Measurements from ENCODE around the gene ATMIN.
A peak's percentile ranks its signal among the peaks of the same experiment; 100 is the strongest.

Gene ATMIN

DNA sequence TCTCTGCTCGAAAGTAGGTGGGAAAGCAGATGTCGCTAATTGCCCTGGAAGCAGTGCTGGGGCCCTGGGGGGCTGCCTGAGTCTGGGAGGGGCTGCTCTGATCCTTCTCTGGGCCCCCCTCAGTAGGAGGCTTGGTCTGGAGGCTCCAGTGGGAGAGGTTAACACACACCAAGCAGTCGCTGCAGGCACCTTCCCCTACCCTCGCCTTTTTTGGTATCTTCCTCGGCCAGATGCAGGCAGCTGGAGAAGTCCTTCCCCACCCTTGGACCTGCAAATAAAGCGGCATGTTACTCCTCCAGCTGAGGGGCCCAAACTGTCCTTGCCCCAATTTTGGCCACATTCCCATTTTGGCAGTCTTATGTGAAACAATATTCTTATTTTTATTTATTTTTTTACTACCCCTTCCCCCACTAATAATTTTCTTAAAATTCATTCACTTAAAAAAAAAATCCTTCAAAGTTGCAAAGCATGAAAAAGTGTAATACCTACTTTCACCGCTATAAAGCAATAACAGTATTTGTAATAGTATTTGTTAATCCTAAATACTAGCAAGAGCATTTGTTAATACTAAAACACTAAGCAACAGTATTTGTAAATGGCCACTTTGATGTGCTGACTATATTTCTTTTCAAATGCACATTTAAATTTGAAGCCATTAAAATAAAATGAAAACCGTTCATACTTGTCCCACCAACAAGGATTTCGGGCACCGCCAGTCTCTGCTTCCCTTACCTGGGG, 26.4 kb downstream of the ATMIN start:
- Histone ChIP-seq H3K4me1 (ENCODE audit: control insufficient read depth in 2 of 2, insufficient read depth in 2 of 2, low read length in 2 of 2) (no peaks in the 10 kb centered on the region), H3K27ac (ENCODE audit: low read depth in 2 of 2, low read length in 2 of 2) (no peak overlapping the region), H3K4me3 (ENCODE audit: low read length in 2 of 2) (no peak overlapping the region), H3K27me3 (ENCODE audit: control insufficient read depth in 2 of 2, insufficient read depth in 2 of 2, low read length in 2 of 2) (no peaks in the 10 kb centered on the region), H3K36me3 (ENCODE audit: control insufficient read depth in 2 of 2, insufficient read depth in 2 of 2, low read length in 2 of 2) (no peaks in the 10 kb centered on the region), H3K9ac (ENCODE audit: low read depth in 1 of 2, low read length in 2 of 2) (no peak overlapping the region), H3K9me3 (ENCODE audit: control insufficient read depth in 2 of 2, low read length in 2 of 2) (no peaks in the 10 kb centered on the region)

GRCh38 chr16:81066681-81067080, 31.0 kb downstream of the ATMIN start:
- Histone ChIP-seq H3K27ac (ENCODE audit: low read depth in 2 of 2, low read length in 2 of 2) (no peak overlapping the region), H3K9me3 (ENCODE audit: control insufficient read depth in 2 of 2, low read length in 2 of 2) (no peaks in the 10 kb centered on the region), H3K4me3 (ENCODE audit: low read length in 2 of 2) (no peak overlapping the region), H3K9ac (ENCODE audit: low read depth in 1 of 2, low read length in 2 of 2) (no peak overlapping the region), H3K36me3 (ENCODE audit: control insufficient read depth in 2 of 2, insufficient read depth in 2 of 2, low read length in 2 of 2) (no peaks in the 10 kb centered on the region), H3K27me3 (ENCODE audit: control insufficient read depth in 2 of 2, insufficient read depth in 2 of 2, low read length in 2 of 2) (no peaks in the 10 kb centered on the region), H3K4me1 (ENCODE audit: control insufficient read depth in 2 of 2, insufficient read depth in 2 of 2, low read length in 2 of 2) (no peaks in the 10 kb centered on the region)

GRCh38 chr16:81067166-81067565, 31.5 kb downstream of the ATMIN start:
- no peaks in the 10 kb centered on the region for H3K36me3 ChIP-seq (ENCODE audit: control insufficient read depth in 2 of 2, insufficient read depth in 2 of 2, low read length in 2 of 2)
- no peaks in the 10 kb centered on the region for H3K4me1 ChIP-seq (ENCODE audit: control insufficient read depth in 2 of 2, insufficient read depth in 2 of 2, low read length in 2 of 2)
- H3K27me3 ChIP-seq (ENCODE audit: control insufficient read depth in 2 of 2, insufficient read depth in 2 of 2, low read length in 2 of 2) = no peaks in the 10 kb centered on the region
- no peak overlapping the region for H3K27ac ChIP-seq (ENCODE audit: low read depth in 2 of 2, low read length in 2 of 2)
- no peak overlapping the region for H3K4me3 ChIP-seq (ENCODE audit: low read length in 2 of 2)
- H3K9me3 ChIP-seq (ENCODE audit: control insufficient read depth in 2 of 2, low read length in 2 of 2) = no peaks in the 10 kb centered on the region
- H3K9ac ChIP-seq (ENCODE audit: low read depth in 1 of 2, low read length in 2 of 2) = no peak overlapping the region

DNA sequence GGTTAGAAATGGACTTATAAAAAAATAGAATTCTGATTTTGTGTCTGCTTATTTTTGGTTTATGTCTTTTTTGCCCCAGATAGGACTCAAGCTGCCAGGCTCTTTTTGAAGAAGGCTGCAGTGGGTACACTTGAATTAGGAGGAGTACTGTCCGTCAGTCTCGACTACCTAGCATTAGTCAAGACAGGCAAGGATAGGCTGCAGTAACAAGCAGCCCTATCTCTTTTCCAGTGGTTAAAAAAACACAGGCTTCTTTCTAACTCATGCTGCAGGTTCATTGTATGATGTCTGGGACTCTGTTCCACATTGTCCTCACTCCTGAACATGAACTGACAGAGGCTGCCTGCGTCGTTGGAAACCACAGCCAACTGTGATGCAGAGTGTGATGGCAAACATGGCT, 33.4 kb downstream of the ATMIN start:
- H3K4me3 ChIP-seq (ENCODE audit: low read length in 2 of 2) = no peak overlapping the region
- no peaks in the 10 kb centered on the region for H3K36me3 ChIP-seq (ENCODE audit: control insufficient read depth in 2 of 2, insufficient read depth in 2 of 2, low read length in 2 of 2)
- no peak overlapping the region for H3K9ac ChIP-seq (ENCODE audit: low read depth in 1 of 2, low read length in 2 of 2)
- no peaks in the 10 kb centered on the region for H3K9me3 ChIP-seq (ENCODE audit: control insufficient read depth in 2 of 2, low read length in 2 of 2)
- no peaks in the 10 kb centered on the region for H3K4me1 ChIP-seq (ENCODE audit: control insufficient read depth in 2 of 2, insufficient read depth in 2 of 2, low read length in 2 of 2)
- no peaks in the 10 kb centered on the region for H3K27me3 ChIP-seq (ENCODE audit: control insufficient read depth in 2 of 2, insufficient read depth in 2 of 2, low read length in 2 of 2)
- H3K27ac ChIP-seq (ENCODE audit: low read depth in 2 of 2, low read length in 2 of 2) = no peak overlapping the region

GRCh38 chr16:81070979-81071378, 35.3 kb downstream of the ATMIN start:
- Histone ChIP-seq H3K36me3 (ENCODE audit: control insufficient read depth in 2 of 2, insufficient read depth in 2 of 2, low read length in 2 of 2) (no peaks in the 10 kb centered on the region), H3K9ac (ENCODE audit: low read depth in 1 of 2, low read length in 2 of 2) (no peak overlapping the region), H3K4me1 (ENCODE audit: control insufficient read depth in 2 of 2, insufficient read depth in 2 of 2, low read length in 2 of 2) (no peaks in the 10 kb centered on the region), H3K9me3 (ENCODE audit: control insufficient read depth in 2 of 2, low read length in 2 of 2) (no peaks in the 10 kb centered on the region), H3K4me3 (ENCODE audit: low read length in 2 of 2) (no peak overlapping the region), H3K27me3 (ENCODE audit: control insufficient read depth in 2 of 2, insufficient read depth in 2 of 2, low read length in 2 of 2) (no peaks in the 10 kb centered on the region), H3K27ac (ENCODE audit: low read depth in 2 of 2, low read length in 2 of 2) (no peak overlapping the region)

DNA sequence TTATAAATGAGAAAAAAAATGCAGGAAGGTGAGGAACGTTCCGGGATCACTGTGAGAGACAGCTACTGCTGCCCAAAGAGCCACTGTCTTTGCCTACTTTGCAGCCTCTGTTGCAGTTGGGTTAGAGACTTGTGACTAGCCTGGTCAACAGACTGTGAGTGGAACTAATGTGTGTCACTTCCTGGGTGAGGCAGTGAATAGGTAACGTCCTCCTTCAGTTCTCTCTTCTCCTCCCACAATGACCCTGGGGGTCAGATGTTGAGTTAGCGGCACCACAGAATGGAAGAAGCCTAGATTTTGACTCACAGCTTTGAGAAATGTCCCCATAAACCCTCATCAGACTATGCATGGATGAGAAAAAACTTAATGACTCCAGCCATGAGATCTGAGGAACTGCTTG, 36.2 kb downstream of the ATMIN start:
- Histone ChIP-seq H3K36me3 (ENCODE audit: control insufficient read depth in 2 of 2, insufficient read depth in 2 of 2, low read length in 2 of 2) (no peaks in the 10 kb centered on the region), H3K27ac (ENCODE audit: low read depth in 2 of 2, low read length in 2 of 2) (no peak overlapping the region), H3K4me1 (ENCODE audit: control insufficient read depth in 2 of 2, insufficient read depth in 2 of 2, low read length in 2 of 2) (peaks cover 2% of the 10 kb centered on the region in 2 donors), H3K9me3 (ENCODE audit: control insufficient read depth in 2 of 2, low read length in 2 of 2) (no peaks in the 10 kb centered on the region), H3K9ac (ENCODE audit: low read depth in 1 of 2, low read length in 2 of 2) (no peak overlapping the region), H3K27me3 (ENCODE audit: control insufficient read depth in 2 of 2, insufficient read depth in 2 of 2, low read length in 2 of 2) (no peaks in the 10 kb centered on the region), H3K4me3 (ENCODE audit: low read length in 2 of 2) (no peak overlapping the region)

DNA sequence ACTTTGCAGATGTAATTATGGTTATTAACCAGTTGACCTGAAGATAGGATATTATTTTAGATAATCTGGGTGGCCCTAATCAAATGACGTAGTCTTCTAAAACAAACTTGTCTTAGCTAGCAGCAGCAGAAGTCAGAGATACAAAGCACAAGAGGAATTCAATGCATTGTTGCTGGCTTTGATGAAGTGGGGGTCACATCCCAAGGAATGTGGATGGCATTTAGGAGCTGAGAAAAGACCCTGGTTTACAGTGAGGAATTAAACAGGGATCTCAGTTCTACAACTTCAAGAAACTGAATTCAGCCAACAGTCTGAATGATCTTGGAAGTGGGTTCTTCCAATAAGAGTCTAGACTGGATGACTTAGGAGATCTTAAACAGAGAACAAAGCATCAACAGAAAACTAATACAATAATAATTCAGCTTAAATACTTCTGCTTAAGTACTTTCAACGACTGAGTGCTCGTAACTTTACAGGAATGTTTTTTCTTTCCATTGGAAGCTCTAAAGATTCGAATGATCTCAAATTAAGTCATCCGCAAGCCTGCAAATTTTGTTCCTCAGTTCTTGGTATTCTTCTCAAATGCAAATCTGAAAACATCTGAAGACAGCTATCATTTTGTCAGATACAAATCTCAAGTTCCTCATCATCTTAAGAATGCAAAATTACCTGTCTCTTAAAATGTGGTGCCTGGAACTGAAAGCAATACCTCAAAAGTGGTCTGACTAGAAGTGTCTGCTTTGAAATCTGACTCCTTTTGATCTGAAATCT, 38.1 kb downstream of the ATMIN start:
- H3K27ac ChIP-seq (ENCODE audit: low read depth in 2 of 2, low read length in 2 of 2) = no peak overlapping the region
- H3K4me1 ChIP-seq (ENCODE audit: control insufficient read depth in 2 of 2, insufficient read depth in 2 of 2, low read length in 2 of 2) = peaks cover 2 to 6% of the 10 kb centered on the region in 2 donors

DNA sequence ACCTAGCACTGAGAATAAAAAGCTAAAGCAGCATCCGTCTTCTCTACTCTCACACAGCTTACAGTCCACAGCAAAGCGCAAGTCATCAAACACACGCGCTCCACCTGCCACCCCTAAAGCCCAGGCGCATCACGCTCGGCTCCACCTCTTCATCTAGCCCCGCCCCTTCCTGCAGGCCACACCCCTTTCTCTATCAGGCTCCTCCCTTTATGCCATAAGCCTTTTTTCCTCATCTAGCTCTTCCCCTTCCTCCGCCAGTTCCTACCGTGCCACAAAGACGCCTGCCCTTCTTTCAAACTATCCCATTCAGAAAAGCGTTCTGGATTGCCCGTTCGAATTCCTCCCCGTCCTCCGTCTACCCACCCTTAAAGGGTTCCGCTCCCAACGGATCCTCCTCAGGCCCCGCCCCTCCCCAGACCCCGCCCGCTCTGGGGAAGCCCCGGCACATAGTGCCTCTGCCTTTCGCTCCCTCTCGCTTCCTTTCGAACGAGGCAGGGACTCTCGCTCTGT, 41.0 kb downstream of the ATMIN start:
- peak overlapping the region; percentile 97 for H3K27ac ChIP-seq (ENCODE audit: low read depth in 2 of 2, low read length in 2 of 2)
- H3K9ac ChIP-seq (ENCODE audit: low read depth in 1 of 2, low read length in 2 of 2) = peak overlapping the region; percentile 74 to 97
- H3K36me3 ChIP-seq (ENCODE audit: control insufficient read depth in 2 of 2, insufficient read depth in 2 of 2, low read length in 2 of 2) = no peaks in the 10 kb centered on the region
- peaks cover 2 to 6% of the 10 kb centered on the region in 2 donors for H3K4me1 ChIP-seq (ENCODE audit: control insufficient read depth in 2 of 2, insufficient read depth in 2 of 2, low read length in 2 of 2)
- H3K4me3 ChIP-seq (ENCODE audit: low read length in 2 of 2) = peak overlapping the region; percentile 93 to 94
- no peaks in the 10 kb centered on the region for H3K9me3 ChIP-seq (ENCODE audit: control insufficient read depth in 2 of 2, low read length in 2 of 2)
- H3K27me3 ChIP-seq (ENCODE audit: control insufficient read depth in 2 of 2, insufficient read depth in 2 of 2, low read length in 2 of 2) = no peaks in the 10 kb centered on the region

More for the DNA sequence above, 38.1 kb downstream of the ATMIN start:
- no peaks in the 10 kb centered on the region for H3K27me3 ChIP-seq (ENCODE audit: control insufficient read depth in 2 of 2, insufficient read depth in 2 of 2, low read length in 2 of 2)
- no peaks in the 10 kb centered on the region for H3K36me3 ChIP-seq (ENCODE audit: control insufficient read depth in 2 of 2, insufficient read depth in 2 of 2, low read length in 2 of 2)
- no peak overlapping the region for H3K9ac ChIP-seq (ENCODE audit: low read depth in 1 of 2, low read length in 2 of 2)
- H3K9me3 ChIP-seq (ENCODE audit: control insufficient read depth in 2 of 2, low read length in 2 of 2) = no peaks in the 10 kb centered on the region
- no peak overlapping the region for H3K4me3 ChIP-seq (ENCODE audit: low read length in 2 of 2)

GRCh38 chr16:81077076-81077940, 41.7 kb downstream of the ATMIN start, which contains the start of gene C16orf46:
C16orf46 (minus strand) TSS chr16:81077238; CDS start chr16:81063955, 13,283 bp downstream.
- no peaks in the 10 kb centered on the region for H3K27me3 ChIP-seq (ENCODE audit: control insufficient read depth in 2 of 2, insufficient read depth in 2 of 2, low read length in 2 of 2)
- no peaks in the 10 kb centered on the region for H3K9me3 ChIP-seq (ENCODE audit: control insufficient read depth in 2 of 2, low read length in 2 of 2)

More at GRCh38 chr16:81077076-81077940, 41.7 kb downstream of the ATMIN start, which contains the start of gene C16orf46:
- H3K36me3 ChIP-seq (ENCODE audit: control insufficient read depth in 2 of 2, insufficient read depth in 2 of 2, low read length in 2 of 2) = no peaks in the 10 kb centered on the region
- H3K27ac ChIP-seq (ENCODE audit: low read depth in 2 of 2, low read length in 2 of 2) = peak within 1 kb of the TSS; percentile 97
- peak within 1 kb of the TSS; percentile 74 to 97 for H3K9ac ChIP-seq (ENCODE audit: low read depth in 1 of 2, low read length in 2 of 2)
- peaks cover 2 to 6% of the 10 kb centered on the region in 2 donors for H3K4me1 ChIP-seq (ENCODE audit: control insufficient read depth in 2 of 2, insufficient read depth in 2 of 2, low read length in 2 of 2)
- peak within 1 kb of the TSS; percentile 93 to 94 for H3K4me3 ChIP-seq (ENCODE audit: low read length in 2 of 2)

Measured in mucosa of rectum (tissue), 2 donors.